Tibial nerve (tissue), 4 donors: ENCODE data around the gene RFX6.

Experiments used
- EP300 ChIP-seq, 2 donors: sonication (generic); formaldehyde crosslinking; IDR thresholded peaks; one replicate each; pipeline ENCODE4 v1.6.1; 2017; ENCODE audit warnings: antibody characterized with exemption in 2 of 2, mild to moderate bottlenecking in 1 of 2
- POLR2A ChIP-seq, 2 donors: fragments of 450-650 bp; IDR thresholded peaks; one replicate each; pipeline ENCODE4 v1.6.1; 2017; ENCODE audit warnings: antibody characterized with exemption in 2 of 2, mild to moderate bottlenecking in 2 of 2, moderate library complexity in 2 of 2
- TF ChIP-seq, protein P1 (sequence below), 5 experiments: fragments of 200-600 bp in 3 of 5; fragments of 450-650 bp in 2 of 5; sonication (generic) in 3 of 5; IDR thresholded peaks; one replicate each; pipeline ENCODE4 v1.5.1; 2016 to 2019; ENCODE audit warnings: antibody characterized with exemption in 5 of 5, mild to moderate bottlenecking in 3 of 5, moderate library complexity in 2 of 5

DNA sequence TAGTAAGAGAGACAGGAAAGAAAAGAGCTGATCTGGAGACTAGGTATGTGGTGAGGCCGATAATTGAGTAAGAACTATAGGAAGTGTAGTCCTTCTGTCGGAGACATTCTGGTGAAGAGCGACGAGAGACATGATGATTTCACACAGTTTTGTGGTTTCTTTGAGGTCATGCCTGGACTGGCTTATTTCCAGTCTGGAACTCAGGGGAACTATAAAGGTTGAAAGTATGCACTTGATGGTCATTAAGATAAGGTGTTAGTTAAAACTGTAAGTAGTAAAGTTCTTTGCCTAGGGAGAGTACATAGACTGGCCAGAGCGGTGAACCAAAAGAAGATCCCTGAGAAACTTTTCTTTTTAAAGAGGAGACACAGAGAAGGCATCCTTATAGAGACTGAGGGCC is 68.8 kb downstream of the RFX6 start:
- TF ChIP-seq, protein P1, sequence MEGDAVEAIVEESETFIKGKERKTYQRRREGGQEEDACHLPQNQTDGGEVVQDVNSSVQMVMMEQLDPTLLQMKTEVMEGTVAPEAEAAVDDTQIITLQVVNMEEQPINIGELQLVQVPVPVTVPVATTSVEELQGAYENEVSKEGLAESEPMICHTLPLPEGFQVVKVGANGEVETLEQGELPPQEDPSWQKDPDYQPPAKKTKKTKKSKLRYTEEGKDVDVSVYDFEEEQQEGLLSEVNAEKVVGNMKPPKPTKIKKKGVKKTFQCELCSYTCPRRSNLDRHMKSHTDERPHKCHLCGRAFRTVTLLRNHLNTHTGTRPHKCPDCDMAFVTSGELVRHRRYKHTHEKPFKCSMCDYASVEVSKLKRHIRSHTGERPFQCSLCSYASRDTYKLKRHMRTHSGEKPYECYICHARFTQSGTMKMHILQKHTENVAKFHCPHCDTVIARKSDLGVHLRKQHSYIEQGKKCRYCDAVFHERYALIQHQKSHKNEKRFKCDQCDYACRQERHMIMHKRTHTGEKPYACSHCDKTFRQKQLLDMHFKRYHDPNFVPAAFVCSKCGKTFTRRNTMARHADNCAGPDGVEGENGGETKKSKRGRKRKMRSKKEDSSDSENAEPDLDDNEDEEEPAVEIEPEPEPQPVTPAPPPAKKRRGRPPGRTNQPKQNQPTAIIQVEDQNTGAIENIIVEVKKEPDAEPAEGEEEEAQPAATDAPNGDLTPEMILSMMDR (IDR thresholded peaks at IDR 0.05): no peak
- no peak for TF ChIP-seq POLR2A (IDR thresholded peaks at IDR 0.05)
- no peak for TF ChIP-seq EP300 (IDR thresholded peaks at IDR 0.05)
